Measurements from ENCODE around the gene NOXA1. TPM values are rescaled to one million over a fixed set of nuclear protein-coding genes. Genes with fewer than 3 reads are reported as not detected.

Gene NOXA1
- total and polyA plus RNA-seq, 2 of the 8 experiments (the other 6 are each of a cell fraction or from before 2014, with no cell fraction given) = 0.34 to 0.91 TPM

GRCh38 chr9:137389428-137389746 is 33.8 kb upstream of the NOXA1 start:
- no peak for FAIRE-seq

More at GRCh38 chr9:137389428-137389746, 33.8 kb upstream of the NOXA1 start:
- Histone ChIP-seq H3K14ac (ENCODE audit: insufficient read length) (no peak overlapping the region), H3K9me3 (ENCODE audit: insufficient read depth in 2 of 2, low read depth in 1 of 2, low read length in 1 of 2) (no peaks in the 10 kb centered on the region), H3K9ac (replicated peaks in 1 of 4; ENCODE audit: extremely low read depth in 1 of 4, low read depth in 3 of 4, low read length in 3 of 4) (no peak overlapping the region; a peak in 1 of 7 replicates), H3K4me3 (ENCODE audit: extremely low read depth in 1 of 4, insufficient read depth in 2 of 4, low read depth in 3 of 4, low read length in 4 of 4) (no peak overlapping the region), H3K79me1 (ENCODE audit: low read depth, low read length) (no peaks in the 10 kb centered on the region), H3K56ac (replicated peaks; ENCODE audit: insufficient read length, low read depth, low read length) (no peak overlapping the region), H2AK5ac (ENCODE audit: low read depth, low read length) (no peak overlapping the region), H3K23ac (ENCODE audit: insufficient read length) (no peak overlapping the region), H4K8ac (ENCODE audit: extremely low read depth, insufficient read depth, low read length) (peak overlapping the region; percentile 5; the same call in 1 of the 2 replicates), H2BK5ac (ENCODE audit: low read depth, low read length) (no peak overlapping the region), H3K4me1 (replicated peaks in 1 of 4; ENCODE audit: control insufficient read depth in 3 of 4, insufficient read depth in 4 of 4, low read length in 3 of 4) (no peaks in the 10 kb centered on the region; a peak in 1 of 7 replicates), H4K91ac (replicated peaks; ENCODE audit: insufficient read length, low read length) (no peak overlapping the region), H3K36me3 (ENCODE audit: control insufficient read depth in 2 of 4, insufficient read depth in 4 of 4, low read length in 3 of 4) (no peaks in the 10 kb centered on the region), H3K23me2 (ENCODE audit: low read depth, low read length) (no peaks in the 10 kb centered on the region), H2BK20ac (ENCODE audit: low read length) (no peak overlapping the region), H2BK15ac (ENCODE audit: low read length) (no peak overlapping the region), H3K4me2 (ENCODE audit: insufficient read depth in 1 of 2, low read depth in 2 of 2, low read length in 2 of 2) (no peak overlapping the region), H4K5ac (ENCODE audit: insufficient read length, low read depth, low read length) (no peak overlapping the region), H3K18ac (ENCODE audit: extremely low read depth, low read length) (no peak overlapping the region), H3K79me2 (ENCODE audit: control insufficient read depth in 1 of 2, insufficient read depth in 2 of 2, low read length in 2 of 2) (no peaks in the 10 kb centered on the region), H3K4ac (replicated peaks; ENCODE audit: insufficient read length, low read depth, low read length) (no peak overlapping the region), H3K27me3 (replicated peaks in 1 of 4; ENCODE audit: control insufficient read depth in 3 of 4, extremely low read depth in 1 of 4, insufficient read depth in 3 of 4, low read length in 3 of 4) (no peaks in the 10 kb centered on the region), H2AFZ (ENCODE audit: low read length) (no peak overlapping the region), H3K27ac (ENCODE audit: low read depth, low read length) (no peak overlapping the region), H2BK12ac (ENCODE audit: low read depth, low read length) (no peak overlapping the region), H4K20me1 (replicated peaks in 1 of 2; ENCODE audit: control insufficient read depth in 1 of 2, insufficient read depth in 2 of 2, low read length in 2 of 2) (peaks cover 0 to 6% of the 10 kb centered on the region in 2 experiments), H2BK120ac (replicated peaks; ENCODE audit: low read depth, low read length) (no peak overlapping the region)
- no peak for DNase-seq (ENCODE audit: low read depth in 1 of 2, low spot score in 2 of 2)
- ChIA-PET CTCF (ENCODE audit: partially characterized antibody) (no interaction called here), POLR2A (ENCODE audit: partially characterized antibody) (interaction anchor here (1.2 kb wide), 2 partner anchors 19 to 149 kb away, joined by 3 read pairs; partner anchors contain the start of gene TUBB4B)
- TF ChIP-seq FOSL1 (IDR thresholded peaks at IDR 0.05; ENCODE audit: insufficient read depth, low read depth, low read length) (no peak), KDM5A (IDR thresholded peaks at IDR 0.05; ENCODE audit: low read length) (no peak), ASH2L (IDR thresholded peaks at IDR 0.05; ENCODE audit: low read length) (no peak), BACH1 (IDR thresholded peaks at IDR 0.05; ENCODE audit: low read length) (no peak), ATF3 (IDR thresholded peaks at IDR 0.05; ENCODE audit: insufficient read depth, low read depth, low read length) (no peak), RXRA (IDR thresholded peaks at IDR 0.05; ENCODE audit: insufficient read depth, low read depth, low read length) (no peak), TAF7 (optimal IDR thresholded peaks at IDR 0.05; ENCODE audit: borderline replicate concordance, low read depth, low read length) (no peak), SAP30 (IDR thresholded peaks at IDR 0.05; ENCODE audit: insufficient read depth, insufficient replicate concordance, low read length) (no peak), USF2 (IDR thresholded peaks at IDR 0.05; ENCODE audit: low read length) (no peak)
- 91% methylated on average over 12 of the region's 13 CpGs; no CpG with 5 or more reads in 1 of the 2 experiments for WGBS, 2 experiments (ENCODE audit: extremely low coverage in 1 of 2, insufficient coverage in 1 of 2, insufficient read length in 1 of 2, insufficient replicate concordance in 2 of 2, low coverage in 1 of 2, low lambda C conversion rate in 2 of 2, missing lambda C conversion rate in 1 of 2)
